Cardiac septum (tissue), 1 donor: ENCODE results near the gene TENT4B. TPM values are rescaled to one million over a fixed set of nuclear protein-coding genes. Genes with fewer than 3 reads are reported as not detected.

Source experiments
- DNase-seq: peaks from one replicate; pipeline ENCODE4 v3.0.0-alpha.2; 2020; ENCODE audit warnings: low spot score
- intact Hi-C: fragments of 100-400 bp; cut with DNase I; formaldehyde crosslinking; loops from one replicate; pipeline ENCODE4 v1.14.0; 2022
- total RNA-seq: library from RNA; stranded (reverse); fragmentation: NEBNext Ultra II Directional; extraction: Animal tissue kit (Norgen Biotek cat#: 25700); gene quantifications from one replicate; pipeline ENCODE4 v1.2.1, GENCODE V29; 2021
- donor health status: DM: no; HTN: no; CAD: no.

Gene TENT4B
- total RNA-seq, 1 donor from 2014 or later, result 9.1 TPM

DNA sequence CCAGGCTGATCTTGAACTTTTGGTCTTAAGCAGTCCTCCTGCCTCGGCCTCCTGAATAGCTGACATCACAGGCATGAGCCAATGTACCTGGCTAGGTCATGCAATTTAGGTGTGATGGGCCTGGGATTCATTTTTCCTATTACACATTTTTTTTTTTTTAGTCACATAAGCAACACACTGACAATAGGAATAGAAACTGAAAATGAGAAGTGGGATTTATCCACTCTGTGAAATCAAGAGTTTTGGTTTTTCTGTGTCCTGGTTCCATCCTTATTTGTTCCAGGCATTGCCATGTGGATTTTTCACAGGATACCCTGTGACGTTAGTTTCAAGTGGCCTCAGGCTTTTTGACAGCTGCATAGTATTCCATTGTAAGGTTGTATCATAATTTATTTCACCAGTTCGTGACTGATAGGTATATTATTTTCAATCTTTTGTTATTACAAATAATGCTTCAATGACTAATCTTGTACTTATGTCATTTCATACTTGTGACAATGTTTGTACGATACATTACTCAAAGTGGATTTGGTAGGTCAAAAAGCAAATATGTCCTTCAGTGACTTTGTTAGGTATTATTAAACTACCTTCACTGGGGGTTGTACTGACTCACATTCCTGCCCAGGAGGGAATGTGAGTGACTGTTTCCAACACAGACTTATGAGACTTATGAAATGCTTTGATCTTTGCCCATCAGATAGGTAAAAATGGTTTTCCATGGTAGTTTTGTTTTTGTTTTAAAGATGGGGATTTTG, 123.9 kb downstream of the TENT4B start:
- DNase-seq, result no peak
- intact Hi-C loops, result no loop called here

DNA sequence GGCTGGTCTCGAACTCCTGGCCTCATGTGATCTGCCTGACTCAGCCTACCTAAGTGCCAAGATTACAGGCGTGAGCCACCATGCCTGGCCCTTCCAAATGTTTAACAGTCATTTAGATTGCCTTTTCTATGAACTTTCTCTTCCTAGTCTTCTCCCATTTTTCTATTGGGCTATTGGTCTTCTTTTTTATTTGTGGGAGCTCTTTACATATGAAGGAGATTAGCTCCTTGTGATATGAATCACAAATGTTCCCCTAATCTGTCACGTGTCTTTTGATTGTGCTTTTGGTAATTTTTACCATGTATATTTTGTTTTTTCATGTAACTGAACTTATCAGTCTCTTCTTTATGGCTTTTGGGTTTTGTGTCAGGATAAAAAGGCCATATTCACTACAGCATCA, 125.1 kb downstream of the TENT4B start:
- intact Hi-C loops, result no loop called here
- DNase-seq, result no peak

DNA sequence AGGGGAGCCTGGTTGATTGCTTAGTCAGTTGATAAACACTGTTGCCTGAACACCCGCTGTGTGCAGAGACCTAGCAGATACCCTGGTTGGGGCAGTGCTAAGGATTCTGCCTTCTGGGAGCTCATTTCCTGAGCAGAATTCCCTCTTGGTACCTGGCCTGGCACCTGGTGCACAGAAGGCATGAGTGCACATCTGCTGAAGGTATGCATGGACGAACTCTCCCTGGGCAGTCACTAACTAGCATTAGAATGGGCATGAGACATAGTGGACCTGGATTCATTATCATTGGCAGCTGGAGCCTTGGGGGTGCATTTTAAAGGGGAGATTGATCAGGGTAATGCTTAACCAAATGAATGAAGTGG, 126.4 kb downstream of the TENT4B start:
- no peak for DNase-seq
- intact Hi-C loops, result no loop called here

DNA sequence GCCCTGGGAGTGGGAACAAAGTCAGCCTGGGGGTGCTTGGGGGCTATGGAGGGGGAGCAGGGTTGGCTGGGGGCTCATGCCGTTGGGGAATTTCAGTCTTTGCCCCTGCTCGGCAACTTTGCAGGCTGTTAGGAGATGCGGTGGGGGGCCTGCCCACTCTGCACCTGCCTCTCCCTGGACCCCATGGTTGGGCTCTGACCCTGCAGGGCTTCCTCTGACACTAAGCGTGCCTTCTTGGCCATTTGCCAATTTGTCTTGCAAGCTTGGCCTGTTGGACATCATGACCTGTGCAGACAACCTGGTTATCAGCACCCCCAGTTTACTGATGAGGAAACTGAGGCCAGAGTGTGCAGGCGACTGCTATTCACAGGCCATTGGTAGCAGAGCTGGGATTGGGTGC, 127.8 kb downstream of the TENT4B start:
- intact Hi-C loops, result no loop called here
- no peak for DNase-seq

Other genes with a start within 250 kb of the TENT4B start
- gene CNEP1R1, start 128.1 kb upstream of the TENT4B start, total RNA-seq, result 17.9 TPM
- 10.3 TPM for gene HEATR3, start 87.3 kb upstream of the TENT4B start, total RNA-seq
- 6.2 TPM for gene ADCY7, start 113.2 kb downstream of the TENT4B start, total RNA-seq
- gene BRD7, start 215.7 kb downstream of the TENT4B start, total RNA-seq, result 53.4 TPM